ENCODE results near the gene GPR146.

DNA sequence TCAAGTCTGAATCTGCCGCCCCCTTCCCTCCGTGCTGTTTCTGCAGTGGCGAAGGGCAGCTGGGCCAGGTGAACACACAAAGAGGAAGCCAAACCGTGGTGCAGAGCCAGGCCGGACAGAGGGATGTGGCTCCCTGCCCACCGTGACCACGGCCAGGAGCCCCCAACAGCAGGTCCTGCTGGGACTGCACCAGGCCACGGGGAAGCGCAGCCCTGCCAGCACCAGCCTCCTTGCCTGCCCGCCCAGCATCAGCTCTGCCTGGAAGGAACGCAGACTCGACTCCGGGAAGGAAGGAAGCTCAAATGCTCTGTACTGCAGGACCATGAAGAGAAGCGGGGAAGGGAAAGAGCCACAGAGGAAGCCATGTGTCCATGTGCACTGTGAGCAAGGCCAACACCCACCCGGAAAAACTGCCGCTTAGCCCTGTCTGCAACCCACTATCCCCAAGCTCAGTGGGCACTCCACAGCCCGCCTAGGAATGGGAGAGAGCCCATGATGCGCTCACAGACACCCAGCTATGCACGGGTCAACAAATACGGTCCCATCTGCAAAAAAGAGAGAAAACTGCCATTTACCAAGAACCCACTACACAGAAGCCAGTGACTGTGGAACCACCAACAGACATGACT, 62.6 kb downstream of the GPR146 start:
- no peak for TF ChIP-seq EZH2phosphoT487 (IDR thresholded peaks at IDR 0.05; ENCODE audit: borderline replicate concordance, low read length)
- TF ChIP-seq, protein P1, sequence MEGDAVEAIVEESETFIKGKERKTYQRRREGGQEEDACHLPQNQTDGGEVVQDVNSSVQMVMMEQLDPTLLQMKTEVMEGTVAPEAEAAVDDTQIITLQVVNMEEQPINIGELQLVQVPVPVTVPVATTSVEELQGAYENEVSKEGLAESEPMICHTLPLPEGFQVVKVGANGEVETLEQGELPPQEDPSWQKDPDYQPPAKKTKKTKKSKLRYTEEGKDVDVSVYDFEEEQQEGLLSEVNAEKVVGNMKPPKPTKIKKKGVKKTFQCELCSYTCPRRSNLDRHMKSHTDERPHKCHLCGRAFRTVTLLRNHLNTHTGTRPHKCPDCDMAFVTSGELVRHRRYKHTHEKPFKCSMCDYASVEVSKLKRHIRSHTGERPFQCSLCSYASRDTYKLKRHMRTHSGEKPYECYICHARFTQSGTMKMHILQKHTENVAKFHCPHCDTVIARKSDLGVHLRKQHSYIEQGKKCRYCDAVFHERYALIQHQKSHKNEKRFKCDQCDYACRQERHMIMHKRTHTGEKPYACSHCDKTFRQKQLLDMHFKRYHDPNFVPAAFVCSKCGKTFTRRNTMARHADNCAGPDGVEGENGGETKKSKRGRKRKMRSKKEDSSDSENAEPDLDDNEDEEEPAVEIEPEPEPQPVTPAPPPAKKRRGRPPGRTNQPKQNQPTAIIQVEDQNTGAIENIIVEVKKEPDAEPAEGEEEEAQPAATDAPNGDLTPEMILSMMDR (IDR thresholded peaks at IDR 0.05; ENCODE audit: low read depth, low read length, poor library complexity, severe bottlenecking): no peak
